ENCODE results near the gene TENT4A. TPM values are rescaled to one million over a fixed set of nuclear protein-coding genes. Genes with fewer than 3 reads are reported as not detected.

Gene TENT4A
- total and polyA plus RNA-seq, 2 experiments from 2014 or later = 6.8 to 14.1 TPM

DNA sequence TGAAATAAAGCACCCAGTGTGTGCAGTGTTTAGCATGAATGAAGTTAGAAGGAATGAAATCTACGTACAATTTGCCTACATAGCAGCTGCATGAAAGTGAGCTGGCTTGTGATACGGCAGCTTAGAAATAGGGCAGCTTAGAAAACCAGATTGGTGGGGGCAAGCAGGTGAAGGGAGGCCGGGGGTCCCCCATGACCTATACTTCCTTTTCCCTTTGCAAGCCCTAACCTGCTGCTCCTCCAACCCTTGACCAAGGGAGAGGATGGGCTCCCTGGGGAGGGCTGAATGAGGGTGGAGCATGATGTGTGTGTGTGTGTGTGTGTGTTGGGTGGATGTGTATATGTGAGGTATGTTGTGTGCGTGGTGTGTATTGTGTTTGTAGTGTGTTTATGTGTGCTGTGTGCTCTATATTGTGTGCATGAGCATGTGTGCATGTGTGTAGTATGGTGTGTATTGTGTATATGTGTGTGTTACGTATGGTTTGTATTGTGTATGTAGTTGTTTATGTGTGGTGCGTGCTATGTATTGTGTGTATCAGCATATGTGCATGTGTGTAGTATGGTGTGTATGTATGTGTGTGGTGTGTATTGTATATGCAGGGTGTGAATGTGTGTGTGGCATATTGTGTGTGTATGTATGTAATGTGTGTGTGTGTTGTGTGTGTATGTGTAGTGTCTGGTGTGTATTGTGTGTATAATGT lies 72.1 kb downstream of the TENT4A start:
- no peaks in the 10 kb centered on the region for H3K27me3 ChIP-seq
- no peaks in the 10 kb centered on the region for H3K4me1 ChIP-seq (ENCODE audit: insufficient read depth)
- no peak overlapping the region for H3K27ac ChIP-seq
- H3K4me2 ChIP-seq = no peak overlapping the region
- no peaks in the 10 kb centered on the region for H3K9me2 ChIP-seq (replicated peaks; ENCODE audit: insufficient read depth)
- no peaks in the 10 kb centered on the region for H4K20me1 ChIP-seq (ENCODE audit: insufficient read depth, poor library complexity, severe bottlenecking)
- H2AFZ ChIP-seq = no peak overlapping the region
- no peaks in the 10 kb centered on the region for H3K79me2 ChIP-seq
- no peak for DNase-seq (ENCODE audit: low spot score)
- no peaks in the 10 kb centered on the region for H3K9me3 ChIP-seq (ENCODE audit: low read depth)
- no peaks in the 10 kb centered on the region for H3K36me3 ChIP-seq (replicated peaks; ENCODE audit: insufficient read depth, low read depth)
- no peak for TF ChIP-seq EZH2 (IDR thresholded peaks at IDR 0.05; ENCODE audit: borderline replicate concordance)
- TF ChIP-seq EZH2phosphoT487 (IDR thresholded peaks at IDR 0.05; ENCODE audit: low read depth, severe bottlenecking, unreplicated experiment) = no peak
- TF ChIP-seq, protein P1, sequence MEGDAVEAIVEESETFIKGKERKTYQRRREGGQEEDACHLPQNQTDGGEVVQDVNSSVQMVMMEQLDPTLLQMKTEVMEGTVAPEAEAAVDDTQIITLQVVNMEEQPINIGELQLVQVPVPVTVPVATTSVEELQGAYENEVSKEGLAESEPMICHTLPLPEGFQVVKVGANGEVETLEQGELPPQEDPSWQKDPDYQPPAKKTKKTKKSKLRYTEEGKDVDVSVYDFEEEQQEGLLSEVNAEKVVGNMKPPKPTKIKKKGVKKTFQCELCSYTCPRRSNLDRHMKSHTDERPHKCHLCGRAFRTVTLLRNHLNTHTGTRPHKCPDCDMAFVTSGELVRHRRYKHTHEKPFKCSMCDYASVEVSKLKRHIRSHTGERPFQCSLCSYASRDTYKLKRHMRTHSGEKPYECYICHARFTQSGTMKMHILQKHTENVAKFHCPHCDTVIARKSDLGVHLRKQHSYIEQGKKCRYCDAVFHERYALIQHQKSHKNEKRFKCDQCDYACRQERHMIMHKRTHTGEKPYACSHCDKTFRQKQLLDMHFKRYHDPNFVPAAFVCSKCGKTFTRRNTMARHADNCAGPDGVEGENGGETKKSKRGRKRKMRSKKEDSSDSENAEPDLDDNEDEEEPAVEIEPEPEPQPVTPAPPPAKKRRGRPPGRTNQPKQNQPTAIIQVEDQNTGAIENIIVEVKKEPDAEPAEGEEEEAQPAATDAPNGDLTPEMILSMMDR (IDR thresholded peaks at IDR 0.05; ENCODE audit: poor library complexity) = no peak
- WGBS (ENCODE audit: low lambda C conversion rate, missing lambda C conversion rate) = 96% methylated on average over 6 of the region's 6 CpGs
- no peak overlapping the region for H3K4me3 ChIP-seq

DNA sequence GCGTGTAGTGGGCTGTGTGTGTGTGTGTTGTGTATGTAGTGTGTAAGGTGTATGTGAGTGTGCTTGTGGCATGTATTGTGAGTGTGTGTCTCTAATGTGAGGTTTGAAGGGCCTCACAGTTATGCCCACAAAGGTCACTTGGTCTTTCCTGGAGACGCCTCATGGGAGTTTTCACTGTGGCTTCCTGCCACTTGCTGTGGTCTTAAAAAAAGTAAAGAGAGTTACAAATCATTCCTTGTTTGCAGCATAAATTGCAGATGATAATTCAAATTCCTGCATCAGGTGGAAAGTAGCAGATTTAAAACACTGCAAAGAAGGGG lies 72.6 kb downstream of the TENT4A start:
- no peaks in the 10 kb centered on the region for H3K79me2 ChIP-seq
- 97% methylated on average over 2 of the region's 2 CpGs for WGBS (ENCODE audit: low lambda C conversion rate, missing lambda C conversion rate)
- H3K27me3 ChIP-seq = no peaks in the 10 kb centered on the region
- H3K27ac ChIP-seq = no peak overlapping the region
- no peak for DNase-seq (ENCODE audit: low spot score)
- no peak overlapping the region for H3K4me2 ChIP-seq
- no peaks in the 10 kb centered on the region for H4K20me1 ChIP-seq (ENCODE audit: insufficient read depth, poor library complexity, severe bottlenecking)
- H3K36me3 ChIP-seq (replicated peaks; ENCODE audit: insufficient read depth, low read depth) = no peaks in the 10 kb centered on the region
- no peaks in the 10 kb centered on the region for H3K9me3 ChIP-seq (ENCODE audit: low read depth)
- no peak overlapping the region for H3K4me3 ChIP-seq
- TF ChIP-seq EZH2phosphoT487 (IDR thresholded peaks at IDR 0.05; ENCODE audit: low read depth, severe bottlenecking, unreplicated experiment) = no peak
- TF ChIP-seq, protein P1 (IDR thresholded peaks at IDR 0.05; ENCODE audit: poor library complexity) = no peak
- no peak for TF ChIP-seq EZH2 (IDR thresholded peaks at IDR 0.05; ENCODE audit: borderline replicate concordance)
- H3K4me1 ChIP-seq (ENCODE audit: insufficient read depth) = no peaks in the 10 kb centered on the region
- H2AFZ ChIP-seq = no peak overlapping the region
- no peaks in the 10 kb centered on the region for H3K9me2 ChIP-seq (replicated peaks; ENCODE audit: insufficient read depth)

DNA sequence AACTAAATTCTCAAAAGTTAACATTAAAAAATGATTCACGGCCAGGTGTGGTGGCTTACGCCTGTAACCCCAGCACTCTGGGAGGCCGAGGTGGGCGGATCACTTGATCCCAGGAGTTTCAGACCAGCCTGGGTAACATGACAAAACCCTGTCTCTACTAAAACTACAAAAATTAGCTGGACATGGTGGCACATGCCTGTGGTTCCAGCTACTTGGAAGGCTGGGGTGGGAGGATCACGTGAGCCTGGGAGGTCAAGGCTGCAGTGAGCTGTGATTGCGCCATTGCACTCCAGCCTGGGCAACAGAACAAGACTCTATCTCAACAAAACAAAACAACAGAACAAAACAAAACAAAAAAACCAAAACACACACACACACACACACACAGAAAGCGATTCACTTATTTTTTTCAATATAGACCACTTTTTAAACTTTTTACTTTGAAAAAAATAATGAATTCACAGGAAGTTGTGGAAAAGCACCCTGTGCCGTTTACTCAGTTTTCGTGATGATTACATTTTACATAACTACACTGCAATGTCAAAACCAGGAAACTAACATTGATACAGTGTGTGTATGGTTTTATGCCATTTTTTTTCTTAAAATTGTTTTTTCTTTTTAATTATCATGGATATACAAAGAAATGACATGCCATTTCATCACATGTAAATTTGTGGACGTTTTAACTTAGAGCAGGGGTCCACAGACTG lies 73.7 kb downstream of the TENT4A start:
- H3K4me1 ChIP-seq (ENCODE audit: insufficient read depth) = no peaks in the 10 kb centered on the region
- no peak overlapping the region for H3K4me3 ChIP-seq
- TF ChIP-seq EZH2 (IDR thresholded peaks at IDR 0.05; ENCODE audit: borderline replicate concordance) (no peak), EZH2phosphoT487 (IDR thresholded peaks at IDR 0.05; ENCODE audit: low read depth, severe bottlenecking, unreplicated experiment) (no peak)
- TF ChIP-seq, protein P1 (IDR thresholded peaks at IDR 0.05; ENCODE audit: poor library complexity) = no peak
- no peak overlapping the region for H3K4me2 ChIP-seq
- no peaks in the 10 kb centered on the region for H3K9me2 ChIP-seq (replicated peaks; ENCODE audit: insufficient read depth)
- DNase-seq (ENCODE audit: low spot score) = no peak
- no peak overlapping the region for H2AFZ ChIP-seq
- H4K20me1 ChIP-seq (ENCODE audit: insufficient read depth, poor library complexity, severe bottlenecking) = no peaks in the 10 kb centered on the region
- no peaks in the 10 kb centered on the region for H3K36me3 ChIP-seq (replicated peaks; ENCODE audit: insufficient read depth, low read depth)
- no peak overlapping the region for H3K27ac ChIP-seq
- 93% methylated on average over 10 of the region's 10 CpGs for WGBS (ENCODE audit: low lambda C conversion rate, missing lambda C conversion rate)
- no peaks in the 10 kb centered on the region for H3K27me3 ChIP-seq
- H3K9me3 ChIP-seq (ENCODE audit: low read depth) = no peaks in the 10 kb centered on the region
- H3K79me2 ChIP-seq = no peaks in the 10 kb centered on the region

All from hepatocyte (in vitro differentiated cells).